GM23338 (cell line): ENCODE results near the gene GFER. TPM values are rescaled to one million over a fixed set of nuclear protein-coding genes. Genes with fewer than 3 reads are reported as not detected.

Source experiments
- ATAC-seq: fragments of 200-7000 bp; cut with Tn5 transposase; 3 replicates; pipeline ENCODE4 v1.9.1; 2020
- DNase-seq: peaks from one replicate; pipeline ENCODE4 v3.0.0-alpha.2; 2015; ENCODE audit warnings: low spot score
- H2AFZ ChIP-seq: fragments of 200-600 bp; sonication (generic); 2 replicates; pipeline ENCODE4 v1.8.0; 2016; ENCODE audit warnings: antibody characterized with exemption, mild to moderate bottlenecking, moderate library complexity
- H3F3A ChIP-seq: fragments of 200-600 bp; sonication (generic); replicated peaks from 2 replicates; pipeline ENCODE4 v1.8.0; 2017; ENCODE audit warnings: antibody characterized with exemption, mixed run types, low read depth
- H3K27ac ChIP-seq: fragments of 200-600 bp; sonication (generic); 2 replicates; pipeline ENCODE4 v1.6.1; 2016; ENCODE audit warnings: low read depth
- H3K27me3 ChIP-seq: fragments of 200-600 bp; sonication (generic); 2 replicates; pipeline ENCODE4 v1.8.0; 2016; ENCODE audit warnings: mild to moderate bottlenecking, mixed run types, moderate library complexity; ENCODE audit not compliant: insufficient read depth
- H3K36me3 ChIP-seq: fragments of 200-600 bp; sonication (generic); 2 replicates; pipeline ENCODE4 v1.8.0; 2016; ENCODE audit warnings: mild to moderate bottlenecking; ENCODE audit not compliant: insufficient read depth
- H3K4me1 ChIP-seq: fragments of 200-600 bp; sonication (generic); 2 replicates; pipeline ENCODE4 v1.8.0; 2016; ENCODE audit warnings: mild to moderate bottlenecking, moderate library complexity; ENCODE audit not compliant: insufficient read depth
- H3K4me2 ChIP-seq: fragments of 200-600 bp; sonication (generic); 2 replicates; pipeline ENCODE4 v1.7.1; 2017; ENCODE audit warnings: mixed run types
- H3K4me3 ChIP-seq: fragments of 200-600 bp; sonication (generic); 2 replicates; pipeline ENCODE4 v1.6.1; 2016; ENCODE audit warnings: mixed run types
- H3K79me2 ChIP-seq: fragments of 200-600 bp; sonication (generic); replicated peaks from 2 replicates; pipeline ENCODE4 v1.8.0; 2017; ENCODE audit warnings: mild to moderate bottlenecking; ENCODE audit not compliant: insufficient read depth
- H3K9me2 ChIP-seq: fragments of 200-600 bp; sonication (generic); 2 replicates; pipeline ENCODE4 v1.8.0; 2017; ENCODE audit not compliant: insufficient read depth
- H4K20me1 ChIP-seq: fragments of 200-600 bp; sonication (generic); replicated peaks from 2 replicates; pipeline ENCODE4 v1.8.0; 2017; ENCODE audit warnings: mild to moderate bottlenecking; ENCODE audit not compliant: insufficient read depth
- H3K27ac Mint-ChIP-seq: 2 replicates; pipeline ENCODE4 v1.8.0; 2020; ENCODE audit warnings: inconsistent platforms, mild to moderate bottlenecking, moderate library complexity, mixed read lengths
- H3K27me3 Mint-ChIP-seq: 3 replicates; pipeline ENCODE4 v1.8.0; 2022; ENCODE audit warnings: low read depth, mild to moderate bottlenecking, moderate library complexity, mixed read lengths, inconsistent platforms; ENCODE audit not compliant: insufficient read depth, poor library complexity
- H3K36me3 Mint-ChIP-seq: 3 replicates; pipeline ENCODE4 v1.8.0; 2021; ENCODE audit warnings: low read depth, mild to moderate bottlenecking, inconsistent platforms, moderate library complexity, mixed read lengths
- H3K4me1 Mint-ChIP-seq: 3 replicates; pipeline ENCODE4 v1.8.0; 2020; ENCODE audit warnings: mild to moderate bottlenecking, inconsistent platforms, mixed read lengths
- H3K4me3 Mint-ChIP-seq: 3 replicates; pipeline ENCODE4 v1.8.0; 2021; ENCODE audit warnings: moderate library complexity, mild to moderate bottlenecking, inconsistent platforms, mixed read lengths
- H3K9me3 Mint-ChIP-seq: 3 replicates; pipeline ENCODE4 v1.8.0; 2020; ENCODE audit warnings: moderate library complexity, mild to moderate bottlenecking, inconsistent platforms, mixed read lengths
- ZNF114 ChIP-seq: fragments of 250-450 bp; sonication (Bioruptor Pico); IDR thresholded peaks from 2 replicates; pipeline ENCODE4 v1.5.0; 2020; ENCODE audit warnings: mild to moderate bottlenecking, moderate library complexity
- polyA plus RNA-seq: library from polyadenylated mRNA; unstranded; fragments of >200 nt; fragmentation: Nextera tagmentation; extraction: Ambion mirVana; gene quantifications from 2 replicates; pipeline ENCODE4 v1.2.1, GENCODE V29; 2016
- total RNA-seq: library from RNA; depleted of rRNA; stranded (reverse); fragments of >200 nt; shearing (Covaris generic); gene quantifications from 2 replicates; pipeline ENCODE4 v1.2.3, GENCODE V29; 2014
- TF ChIP-seq, protein P1 (sequence below): IDR thresholded peaks from one replicate; pipeline ENCODE4 v1.6.1; 2018; ENCODE audit warnings: antibody characterized with exemption; ENCODE audit not compliant: unreplicated experiment
- TF ChIP-seq, protein P2 (sequence below): IDR thresholded peaks from 2 replicates; pipeline ENCODE4 v1.6.1; 2016; ENCODE audit warnings: antibody characterized with exemption

GFER gene
- total and polyA plus RNA-seq, 2 experiments from 2014 or later, result 40.1 to 64.5 TPM

DNA sequence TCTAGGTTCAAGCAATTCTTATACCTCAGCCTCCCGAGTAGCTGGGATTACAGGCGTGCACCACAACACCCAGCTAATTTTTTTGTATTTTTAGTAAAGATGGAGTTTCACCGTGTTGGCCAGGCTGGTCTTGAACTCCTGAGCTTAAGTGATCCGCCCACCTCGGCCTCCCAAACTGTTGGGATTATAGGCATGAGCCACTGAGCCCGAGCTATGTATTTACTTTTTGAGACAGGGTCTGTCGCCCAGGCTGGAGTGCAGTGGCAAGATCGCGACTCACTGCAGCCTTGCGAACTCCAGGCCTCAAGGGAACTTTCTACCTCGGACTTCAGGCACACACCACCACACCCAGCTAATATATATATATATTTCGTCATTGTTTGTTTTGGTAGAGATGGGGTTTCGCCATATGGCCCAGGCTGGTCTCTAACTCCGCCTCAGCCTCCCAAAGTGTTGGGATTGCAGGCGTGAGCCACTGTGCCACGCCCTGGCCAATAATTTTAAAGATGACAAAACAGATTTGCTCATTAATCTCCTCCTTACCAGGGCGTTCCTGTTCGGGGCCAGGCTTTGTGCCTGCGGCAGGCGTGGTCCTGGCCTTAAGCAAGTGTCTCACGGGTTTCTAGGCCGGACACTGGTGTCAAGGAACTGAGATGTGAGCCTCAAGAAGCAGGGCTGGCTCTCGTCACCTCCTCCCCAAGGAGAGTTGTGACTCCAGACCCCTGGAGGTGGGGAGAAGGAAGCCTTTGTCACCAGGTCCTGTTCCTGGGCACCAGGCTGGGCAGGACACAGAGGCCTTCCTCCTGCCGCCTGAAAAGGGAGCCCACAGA lies 31.3 kb downstream of the GFER start:
- no peaks in the 10 kb centered on the region for H3K79me2 ChIP-seq
- Mint-ChIP-seq H3K4me3 (no peak overlapping the region), H3K36me3 (no peaks in the 10 kb centered on the region)

DNA sequence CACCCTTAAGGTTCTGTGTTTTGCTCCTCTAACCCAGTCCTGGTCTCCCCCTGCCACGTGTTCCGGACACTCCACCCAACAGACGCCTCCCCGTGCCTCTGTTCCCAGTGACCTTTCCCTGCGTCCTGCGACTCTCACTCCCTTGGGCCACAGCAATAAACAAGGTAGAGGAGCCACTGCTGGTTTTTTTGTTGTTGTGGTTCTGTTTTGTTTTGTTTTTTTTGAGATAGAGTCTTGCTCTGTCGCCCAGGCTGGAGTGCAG lies 31.9 kb downstream of the GFER start:
- Histone ChIP-seq H3K4me2 (no peak overlapping the region), H2AFZ (no peak overlapping the region), H3F3A (peaks cover 3% of the 10 kb centered on the region; the same call in 1 of the 2 replicates), H3K4me3 (no peak overlapping the region), H3K27ac (no peak overlapping the region), H3K9me2 (no peaks in the 10 kb centered on the region), H3K36me3 (no peaks in the 10 kb centered on the region), H3K27me3 (peaks cover 32% of the 10 kb centered on the region), H3K79me2 (no peaks in the 10 kb centered on the region), H3K4me1 (no peaks in the 10 kb centered on the region), H4K20me1 (no peaks in the 10 kb centered on the region; the same call in 1 of the 2 replicates)
- TF ChIP-seq, protein P1, sequence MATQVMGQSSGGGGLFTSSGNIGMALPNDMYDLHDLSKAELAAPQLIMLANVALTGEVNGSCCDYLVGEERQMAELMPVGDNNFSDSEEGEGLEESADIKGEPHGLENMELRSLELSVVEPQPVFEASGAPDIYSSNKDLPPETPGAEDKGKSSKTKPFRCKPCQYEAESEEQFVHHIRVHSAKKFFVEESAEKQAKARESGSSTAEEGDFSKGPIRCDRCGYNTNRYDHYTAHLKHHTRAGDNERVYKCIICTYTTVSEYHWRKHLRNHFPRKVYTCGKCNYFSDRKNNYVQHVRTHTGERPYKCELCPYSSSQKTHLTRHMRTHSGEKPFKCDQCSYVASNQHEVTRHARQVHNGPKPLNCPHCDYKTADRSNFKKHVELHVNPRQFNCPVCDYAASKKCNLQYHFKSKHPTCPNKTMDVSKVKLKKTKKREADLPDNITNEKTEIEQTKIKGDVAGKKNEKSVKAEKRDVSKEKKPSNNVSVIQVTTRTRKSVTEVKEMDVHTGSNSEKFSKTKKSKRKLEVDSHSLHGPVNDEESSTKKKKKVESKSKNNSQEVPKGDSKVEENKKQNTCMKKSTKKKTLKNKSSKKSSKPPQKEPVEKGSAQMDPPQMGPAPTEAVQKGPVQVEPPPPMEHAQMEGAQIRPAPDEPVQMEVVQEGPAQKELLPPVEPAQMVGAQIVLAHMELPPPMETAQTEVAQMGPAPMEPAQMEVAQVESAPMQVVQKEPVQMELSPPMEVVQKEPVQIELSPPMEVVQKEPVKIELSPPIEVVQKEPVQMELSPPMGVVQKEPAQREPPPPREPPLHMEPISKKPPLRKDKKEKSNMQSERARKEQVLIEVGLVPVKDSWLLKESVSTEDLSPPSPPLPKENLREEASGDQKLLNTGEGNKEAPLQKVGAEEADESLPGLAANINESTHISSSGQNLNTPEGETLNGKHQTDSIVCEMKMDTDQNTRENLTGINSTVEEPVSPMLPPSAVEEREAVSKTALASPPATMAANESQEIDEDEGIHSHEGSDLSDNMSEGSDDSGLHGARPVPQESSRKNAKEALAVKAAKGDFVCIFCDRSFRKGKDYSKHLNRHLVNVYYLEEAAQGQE, result no peak
- no peak for TF ChIP-seq ZNF114
- no peak overlapping the region for H3K27ac Mint-ChIP-seq
- no peaks in the 10 kb centered on the region for H3K36me3 Mint-ChIP-seq
- H3K27me3 Mint-ChIP-seq, result peaks cover 31% of the 10 kb centered on the region
- no peak overlapping the region for H3K4me3 Mint-ChIP-seq
- peaks cover 2% of the 10 kb centered on the region; the same call in 1 of the 3 replicates for H3K4me1 Mint-ChIP-seq
- no peaks in the 10 kb centered on the region for H3K9me3 Mint-ChIP-seq
- ATAC-seq, result no peak
- DNase-seq, result no peak

More for the DNA sequence above, 31.3 kb downstream of the GFER start:
- H3K27me3 ChIP-seq, result peaks cover 26% of the 10 kb centered on the region
- no peak overlapping the region for H2AFZ ChIP-seq
- peaks cover 2% of the 10 kb centered on the region; the same call in 1 of the 2 replicates for H3K4me1 ChIP-seq
- Mint-ChIP-seq H3K9me3 (no peaks in the 10 kb centered on the region), H3K27ac (no peak overlapping the region), H3K27me3 (peaks cover 26% of the 10 kb centered on the region), H3K4me1 (peaks cover 1% of the 10 kb centered on the region; the same call in 1 of the 3 replicates)
- no peaks in the 10 kb centered on the region for H3K9me2 ChIP-seq
- H3K4me3 ChIP-seq, result no peak overlapping the region
- H3K36me3 ChIP-seq, result no peaks in the 10 kb centered on the region
- no peak overlapping the region for H3K4me2 ChIP-seq
- H3K27ac ChIP-seq, result no peak overlapping the region
- ATAC-seq (no peak), DNase-seq (no peak)
- TF ChIP-seq, protein P1, result no peak
- TF ChIP-seq, protein P2, sequence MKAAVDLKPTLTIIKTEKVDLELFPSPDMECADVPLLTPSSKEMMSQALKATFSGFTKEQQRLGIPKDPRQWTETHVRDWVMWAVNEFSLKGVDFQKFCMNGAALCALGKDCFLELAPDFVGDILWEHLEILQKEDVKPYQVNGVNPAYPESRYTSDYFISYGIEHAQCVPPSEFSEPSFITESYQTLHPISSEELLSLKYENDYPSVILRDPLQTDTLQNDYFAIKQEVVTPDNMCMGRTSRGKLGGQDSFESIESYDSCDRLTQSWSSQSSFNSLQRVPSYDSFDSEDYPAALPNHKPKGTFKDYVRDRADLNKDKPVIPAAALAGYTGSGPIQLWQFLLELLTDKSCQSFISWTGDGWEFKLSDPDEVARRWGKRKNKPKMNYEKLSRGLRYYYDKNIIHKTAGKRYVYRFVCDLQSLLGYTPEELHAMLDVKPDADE, result no peak
- H4K20me1 ChIP-seq, result no peaks in the 10 kb centered on the region; the same call in 1 of the 2 replicates
- peaks cover 6% of the 10 kb centered on the region for H3F3A ChIP-seq
